Measurements from ENCODE around the gene RAB18.
A peak's percentile ranks its signal among the peaks of the same experiment; 100 is the strongest.
"Not testable (repeated sequence)": the region's sequence is repeated elsewhere in the genome, so short reads cannot be mapped to it uniquely, and the experiment has no call there.

Gene RAB18

GRCh38 chr10:27547047-27547446 is 42.9 kb downstream of the RAB18 start:
- no peak for DNase-seq (ENCODE audit: low spot score)

DNA sequence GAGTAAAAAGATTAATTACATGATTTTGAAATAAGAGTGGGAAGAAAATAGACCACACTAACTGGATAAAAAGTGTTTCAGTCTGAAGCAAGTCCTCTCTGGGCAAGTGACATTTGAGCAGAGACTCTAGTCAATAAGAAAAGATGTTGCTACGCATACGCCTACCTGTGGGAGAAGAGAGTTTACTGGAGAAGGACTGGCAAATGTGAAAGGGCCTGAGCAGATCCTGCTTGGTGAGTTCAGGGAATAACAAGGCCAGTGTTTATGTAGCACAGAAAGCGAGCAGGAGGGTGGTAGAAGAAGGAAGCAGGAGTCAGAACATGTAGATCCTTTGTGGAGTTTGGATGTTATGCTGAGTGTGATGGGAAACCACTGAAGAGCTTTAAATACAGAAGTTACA is 43.4 kb downstream of the RAB18 start:
- no peak for DNase-seq (ENCODE audit: low spot score)

DNA sequence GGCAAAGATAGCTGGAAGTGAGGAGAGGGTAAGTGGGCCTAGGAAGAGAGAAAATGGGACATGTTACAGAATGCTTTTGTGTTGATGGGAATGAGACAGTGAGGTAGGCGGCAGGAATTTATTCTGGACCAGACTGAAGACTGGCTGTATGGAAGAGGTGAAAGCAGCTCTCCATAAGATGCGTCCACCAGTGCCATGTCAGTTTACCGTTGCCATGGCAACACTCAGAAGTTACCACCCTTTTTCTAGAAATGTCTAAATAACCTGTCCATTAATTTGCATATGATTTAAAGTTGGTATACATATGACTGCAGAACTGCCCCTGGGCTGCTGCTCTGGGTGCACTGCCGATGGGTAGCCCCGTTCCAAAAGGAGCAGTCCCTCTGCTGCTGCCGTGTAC is 46.7 kb downstream of the RAB18 start:
- DNase-seq (ENCODE audit: low spot score): no peak

DNA sequence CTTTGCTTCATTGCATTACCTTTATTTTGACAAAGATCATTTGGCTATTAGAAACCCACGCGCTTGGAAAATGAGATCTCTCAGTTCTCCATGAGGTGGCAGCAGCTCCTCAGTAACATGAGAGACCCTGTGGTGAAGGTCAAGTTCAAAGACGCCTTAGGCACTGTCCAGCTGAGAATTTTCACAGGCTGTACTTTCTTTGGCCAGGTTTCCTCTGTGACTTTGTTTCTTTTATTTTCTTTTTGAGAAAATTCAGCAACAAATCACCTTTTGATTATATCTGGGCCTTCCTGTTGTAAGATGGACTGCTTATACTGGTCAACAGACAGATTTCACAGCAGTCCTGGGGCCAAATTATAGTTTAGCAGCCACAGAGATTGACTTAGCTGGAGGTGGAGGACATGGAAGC is 54.5 kb downstream of the RAB18 start:
- DNase-seq (ENCODE audit: low spot score): peak; percentile 42

- no peak for DNase-seq (ENCODE audit: low spot score)
Measured at GRCh38 chr10:27561334-27561733, 57.2 kb downstream of the RAB18 start.

DNA sequence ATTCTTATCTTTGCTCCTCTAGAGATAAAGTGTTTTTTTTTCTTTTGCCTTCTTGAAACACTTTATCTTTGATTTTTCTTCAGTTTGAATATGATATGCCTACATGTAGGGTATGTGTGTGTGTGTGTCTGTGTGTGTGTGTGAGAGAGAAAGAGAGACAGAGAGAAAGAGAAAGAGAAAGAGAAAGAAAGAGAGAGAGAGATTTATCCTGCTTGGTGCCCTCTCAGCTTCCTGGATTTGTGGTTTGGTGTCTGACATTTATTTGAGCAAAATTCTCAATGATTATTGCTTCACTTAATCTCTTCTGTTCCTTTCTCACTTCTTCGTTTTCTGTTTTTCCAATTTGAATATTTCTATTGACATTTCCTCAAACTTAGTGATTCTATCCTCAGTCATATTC is 60.3 kb downstream of the RAB18 start:
- DNase-seq (ENCODE audit: low spot score): no peak

- no peak for DNase-seq (ENCODE audit: low spot score)
Measured at GRCh38 chr10:27564880-27565279, 60.8 kb downstream of the RAB18 start.

DNA sequence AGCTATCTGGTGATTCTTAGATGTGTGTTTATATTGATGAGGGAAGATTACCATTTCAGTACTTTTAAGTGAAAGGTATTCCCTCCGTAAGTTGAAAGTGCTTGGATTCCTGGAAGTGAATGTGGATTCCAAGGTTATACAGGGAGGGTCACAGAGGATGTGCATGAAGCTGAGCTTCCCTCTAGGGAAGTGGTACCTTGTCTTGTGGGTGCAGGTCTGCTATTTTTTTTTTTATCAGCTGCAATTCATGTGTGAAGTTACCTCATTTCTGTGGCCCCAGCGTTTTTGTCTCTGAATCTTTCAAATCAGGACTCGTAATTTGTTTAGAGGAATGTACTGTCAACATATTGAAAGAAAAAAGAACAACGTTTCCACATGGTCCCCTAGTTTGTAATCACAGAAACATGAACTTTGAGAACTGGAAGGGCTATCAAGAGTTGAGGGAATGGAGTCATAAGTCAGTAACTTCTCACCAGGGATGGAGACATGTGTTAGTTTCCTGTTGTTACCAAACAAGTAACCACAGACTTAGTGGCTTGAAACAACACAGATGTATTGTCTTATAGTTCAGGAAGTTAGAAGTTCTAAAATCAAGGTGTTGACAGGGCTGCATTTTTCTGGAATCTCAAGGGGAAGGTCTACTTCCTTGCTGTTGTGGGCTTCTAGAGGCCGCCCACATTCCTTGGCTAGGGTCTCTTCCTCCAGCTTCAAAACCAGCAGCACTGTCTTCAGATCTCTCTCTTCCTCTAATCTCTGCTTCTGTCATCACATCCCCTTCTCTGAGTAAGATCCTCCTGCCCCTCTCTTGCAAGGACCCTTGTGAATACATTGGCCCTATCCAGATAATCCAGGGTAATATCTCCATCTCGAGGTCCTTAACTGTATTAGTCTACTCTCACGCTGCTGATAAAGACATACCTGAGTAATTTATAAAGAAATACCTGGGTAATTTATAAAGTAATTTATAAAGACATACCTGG is 64.4 kb downstream of the RAB18 start:
- no peak for DNase-seq (ENCODE audit: low spot score)

DNA sequence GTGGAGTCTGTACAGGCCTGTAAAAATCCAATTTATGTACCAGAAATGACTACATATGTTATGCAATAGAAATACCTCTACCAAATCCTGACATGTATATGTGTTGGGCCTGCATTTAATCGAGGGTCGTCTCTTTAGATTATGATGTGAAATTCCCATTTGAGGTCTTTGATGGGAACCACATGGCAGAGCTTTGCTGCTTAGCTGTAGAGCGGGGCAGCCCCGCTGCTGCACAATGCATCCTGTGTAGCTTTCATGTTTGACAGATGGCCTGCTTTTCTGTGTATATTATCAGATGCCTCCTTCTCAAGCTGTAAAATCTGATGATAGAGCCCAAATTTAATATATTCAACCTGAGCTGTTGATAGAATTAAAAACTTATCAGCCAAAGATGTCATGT is 65.8 kb downstream of the RAB18 start:
- DNase-seq (ENCODE audit: low spot score): no peak

DNA sequence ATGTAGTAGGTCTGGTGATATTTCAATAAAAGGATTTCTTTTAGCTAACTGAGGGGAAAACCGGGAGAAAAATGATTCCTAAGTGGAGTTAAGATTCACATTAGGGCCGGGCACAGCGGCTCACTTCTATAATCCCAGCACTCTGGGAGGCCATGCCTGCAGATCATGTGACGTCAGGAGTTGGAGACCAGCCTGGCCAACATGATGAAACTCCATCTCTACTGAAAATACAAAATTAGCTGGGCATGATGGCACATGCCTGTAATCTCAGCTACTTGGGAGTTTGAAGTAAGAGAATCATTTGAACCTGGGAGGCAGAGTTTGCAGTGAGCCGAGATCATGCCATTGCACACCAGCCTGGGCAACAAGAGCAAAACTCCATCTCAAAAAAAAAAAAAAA is 72.9 kb downstream of the RAB18 start:
- DNase-seq (ENCODE audit: low spot score): not testable (repeated sequence)

GRCh38 chr10:27578316-27578715 is 74.2 kb downstream of the RAB18 start:
- no peak for DNase-seq (ENCODE audit: low spot score)

DNA sequence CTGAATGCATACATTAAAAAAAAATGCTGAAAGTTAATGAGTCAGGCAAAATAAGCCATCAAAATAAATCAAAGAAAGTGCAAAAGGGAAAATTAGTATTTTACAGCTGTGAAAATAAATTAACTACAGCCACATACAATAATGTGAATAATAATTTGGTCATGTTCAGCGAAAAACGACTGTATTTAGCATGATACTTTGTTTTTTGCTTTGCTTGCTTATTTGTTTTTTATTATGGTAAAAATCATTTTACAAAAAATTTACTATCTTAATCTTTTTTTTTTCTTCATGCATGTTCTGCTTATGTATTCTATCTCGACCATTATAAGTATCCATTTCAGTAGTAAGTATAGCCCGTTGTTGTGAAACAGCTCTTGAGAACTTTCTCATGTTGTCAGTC is 77.1 kb downstream of the RAB18 start:
- DNase-seq (ENCODE audit: low spot score): no peak

GRCh38 chr10:27584302-27584701 is 80.2 kb downstream of the RAB18 start:
- DNase-seq (ENCODE audit: low spot score): no peak

Data from globus pallidus (tissue), 1 donor.